WTC11 (cell line): Measurements from ENCODE around the gene TULP1. TPM values are rescaled to one million over a fixed set of nuclear protein-coding genes. Genes with fewer than 3 reads are reported as not detected.

ENCODE experiments used
- ARID4B ChIP-seq: sonication (generic); formaldehyde crosslinking; IDR thresholded peaks from 2 replicates; pipeline ENCODE4 v1.8.0; 2023; ENCODE audit warnings: missing genetic modification reagents, mild to moderate bottlenecking, borderline replicate concordance
- ATF6 ChIP-seq: sonication (generic); formaldehyde crosslinking; IDR thresholded peaks from 2 replicates; pipeline ENCODE4 v1.8.1; 2023; ENCODE audit warnings: mild to moderate bottlenecking, missing genetic modification reagents
- CDX4 ChIP-seq: fragments of 250-450 bp; sonication (Bioruptor Pico); IDR thresholded peaks from 2 replicates; pipeline ENCODE4 v1.9.0; 2021; ENCODE audit warnings: moderate library complexity, mild to moderate bottlenecking, inconsistent platforms, borderline replicate concordance
- E2F5 ChIP-seq: sonication (generic); formaldehyde crosslinking; IDR thresholded peaks from 2 replicates; pipeline ENCODE4 v1.8.1; 2022; ENCODE audit warnings: mild to moderate bottlenecking, moderate library complexity, missing genetic modification reagents
- ELF4 ChIP-seq: sonication (generic); formaldehyde crosslinking; IDR thresholded peaks from 2 replicates; pipeline ENCODE4 v1.8.1; 2022; ENCODE audit warnings: low read depth, mild to moderate bottlenecking, moderate library complexity, missing genetic modification reagents
- EMX1 ChIP-seq: fragments of 250-450 bp; sonication (Bioruptor Pico); IDR thresholded peaks from 2 replicates; pipeline ENCODE4 v1.8.0; 2021; ENCODE audit warnings: mild to moderate bottlenecking
- ERG ChIP-seq: fragments of 250-450 bp; sonication (Bioruptor Pico); IDR thresholded peaks from 2 replicates; pipeline ENCODE4 v1.8.0; 2021; ENCODE audit warnings: mild to moderate bottlenecking
- HMGA2 ChIP-seq: fragments of 250-450 bp; sonication (Bioruptor Pico); IDR thresholded peaks from 2 replicates; pipeline ENCODE4 v1.4.0; 2021; ENCODE audit warnings: mild to moderate bottlenecking, moderate library complexity
- NR2C2 ChIP-seq: sonication (generic); formaldehyde crosslinking; IDR thresholded peaks from 2 replicates; pipeline ENCODE4 v1.8.0; 2022; ENCODE audit warnings: mild to moderate bottlenecking, missing genetic modification reagents
- OVOL2 ChIP-seq: fragments of 250-450 bp; sonication (Bioruptor Pico); IDR thresholded peaks from 2 replicates; pipeline ENCODE4 v1.9.0; 2021; ENCODE audit warnings: mild to moderate bottlenecking, borderline replicate concordance
- SP1 ChIP-seq: sonication (generic); formaldehyde crosslinking; conservative IDR thresholded peaks from 2 replicates; pipeline ENCODE4 v1.8.1; 2022; ENCODE audit warnings: missing genetic modification reagents
- TCF7 ChIP-seq: sonication (generic); formaldehyde crosslinking; IDR thresholded peaks from 2 replicates; pipeline ENCODE4 v1.8.0; 2022; ENCODE audit warnings: mild to moderate bottlenecking, low read depth, missing genetic modification reagents, moderate library complexity
- TEAD1 ChIP-seq: sonication (generic); formaldehyde crosslinking; IDR thresholded peaks from 2 replicates; pipeline ENCODE4 v1.8.0; 2022; ENCODE audit warnings: mild to moderate bottlenecking, missing genetic modification reagents
- TP53 ChIP-seq: sonication (generic); formaldehyde crosslinking; IDR thresholded peaks from 2 replicates; pipeline ENCODE4 v1.8.1; 2023; ENCODE audit warnings: mild to moderate bottlenecking, missing genetic modification reagents
- USF1 ChIP-seq: sonication (generic); formaldehyde crosslinking; IDR thresholded peaks from 2 replicates; pipeline ENCODE4 v1.8.0; 2022; ENCODE audit warnings: mild to moderate bottlenecking, missing genetic modification reagents
- USF2 ChIP-seq: sonication (generic); formaldehyde crosslinking; IDR thresholded peaks from 2 replicates; pipeline ENCODE4 v1.8.1; 2023; ENCODE audit warnings: mild to moderate bottlenecking, missing genetic modification reagents, moderate library complexity
- ZBTB43 ChIP-seq: sonication (generic); formaldehyde crosslinking; IDR thresholded peaks from 2 replicates; pipeline ENCODE4 v1.8.1; 2023; ENCODE audit warnings: mild to moderate bottlenecking, missing genetic modification reagents
- ZNF138 ChIP-seq: sonication (generic); formaldehyde crosslinking; conservative IDR thresholded peaks from 2 replicates; pipeline ENCODE4 v1.8.1; 2022; ENCODE audit warnings: mild to moderate bottlenecking, moderate library complexity, missing genetic modification reagents
- ZNF423 ChIP-seq: fragments of 250-450 bp; sonication (Bioruptor Pico); IDR thresholded peaks from 2 replicates; pipeline ENCODE4 v2.1.2; 2022; ENCODE audit warnings: mild to moderate bottlenecking, moderate library complexity
- ZNF512 ChIP-seq: sonication (generic); formaldehyde crosslinking; IDR thresholded peaks from 2 replicates; pipeline ENCODE4 v1.8.1; 2022; ENCODE audit warnings: missing genetic modification reagents, borderline replicate concordance
- ZNF671 ChIP-seq: fragments of 250-450 bp; sonication (Bioruptor Pico); IDR thresholded peaks from 2 replicates; pipeline ENCODE4 v1.8.0; 2021; ENCODE audit warnings: mild to moderate bottlenecking
- ZSCAN18 ChIP-seq: fragments of 250-450 bp; sonication (Bioruptor Pico); IDR thresholded peaks from 2 replicates; pipeline ENCODE4 v2.1.2; 2022; ENCODE audit warnings: mild to moderate bottlenecking, moderate library complexity
- total RNA-seq: library from RNA; stranded (reverse); gene quantifications from 3 replicates; pipeline ENCODE4 v1.2.3, GENCODE V29; 2021

The TULP1 gene
- total RNA-seq, 1 experiment from 2014 or later: 2.9 TPM

- no peak for TF ChIP-seq ATF6 (CRISPR knock-in tag)
- no peak for TF ChIP-seq ZSCAN18 (CRISPR knock-in tag)
- TF ChIP-seq TCF7 (CRISPR knock-in tag): no peak
- no peak for TF ChIP-seq TP53
- peak; percentile 82 for TF ChIP-seq ZNF423
- TF ChIP-seq SP1 (CRISPR knock-in tag): peak; percentile 82
- TF ChIP-seq TEAD1 (CRISPR knock-in tag): no peak
- peak; percentile 96 for TF ChIP-seq E2F5 (CRISPR knock-in tag)
- TF ChIP-seq NR2C2 (CRISPR knock-in tag): no peak
- no peak for TF ChIP-seq ZBTB43 (CRISPR knock-in tag)
- TF ChIP-seq USF2 (CRISPR knock-in tag): no peak
- no peak for TF ChIP-seq ELF4 (CRISPR knock-in tag)
- peak; percentile 77; the same call in 1 of the 2 replicates for TF ChIP-seq ARID4B (CRISPR knock-in tag)
- TF ChIP-seq ERG (CRISPR knock-in tag): no peak
- TF ChIP-seq HMGA2 (CRISPR knock-in tag): no peak
- TF ChIP-seq USF1 (CRISPR knock-in tag): no peak; the same call in 1 of the 2 replicates
- no peak for TF ChIP-seq ZNF138 (CRISPR knock-in tag)
- no peak for TF ChIP-seq ZNF512
- TF ChIP-seq CDX4 (CRISPR knock-in tag): no peak
- TF ChIP-seq EMX1: no peak
- no peak for TF ChIP-seq ZNF671
- TF ChIP-seq OVOL2 (CRISPR knock-in tag): no peak
Measured at GRCh38 chr6:35452183-35453090, 60.3 kb downstream of the TULP1 start, which contains the start of gene FANCE (continued).
